22Rv1 (cell line): ENCODE data around the gene IQCE.

Experiments
- H3K27ac ChIP-seq: fragments of 450-650 bp; 2 replicates; pipeline ENCODE4 v1.5.1; 2017
- CTCF ChIP-seq: fragments of 450-650 bp; IDR thresholded peaks from 2 replicates; pipeline ENCODE4 v1.5.1; 2017; ENCODE audit warnings: mild to moderate bottlenecking
- ZFX ChIP-seq: fragments of 450-650 bp; IDR thresholded peaks from 2 replicates; pipeline ENCODE4 v1.6.1; 2017; ENCODE audit warnings: antibody characterized with exemption, borderline replicate concordance

IQCE gene

GRCh38 chr7:2512713-2513112 is 46.1 kb upstream of the IQCE start:
- no peak for TF ChIP-seq ZFX
- TF ChIP-seq CTCF = no peak

GRCh38 chr7:2513702-2514101 is 45.1 kb upstream of the IQCE start:
- no peak overlapping the region for H3K27ac ChIP-seq
- TF ChIP-seq ZFX (no peak), CTCF (no peak)

More at GRCh38 chr7:2512713-2513112, 46.1 kb upstream of the IQCE start:
- H3K27ac ChIP-seq = peak overlapping the region; percentile 78

- no peak overlapping the region for H3K27ac ChIP-seq
- no peak for TF ChIP-seq CTCF
- no peak for TF ChIP-seq ZFX
Measured at GRCh38 chr7:2514473-2515423, 44.0 kb upstream of the IQCE start.

GRCh38 chr7:2515424-2516193 is 43.2 kb upstream of the IQCE start:
- no peak overlapping the region for H3K27ac ChIP-seq
- no peak for TF ChIP-seq ZFX
- TF ChIP-seq CTCF = no peak

- no peak for TF ChIP-seq CTCF
- no peak for TF ChIP-seq ZFX
- H3K27ac ChIP-seq = no peak overlapping the region
Measured at GRCh38 chr7:2516194-2516555, 42.6 kb upstream of the IQCE start.

GRCh38 chr7:2517026-2517425 is 41.8 kb upstream of the IQCE start:
- no peak for TF ChIP-seq ZFX
- no peak overlapping the region for H3K27ac ChIP-seq

GRCh38 chr7:2517678-2518507 is 40.9 kb upstream of the IQCE start:
- H3K27ac ChIP-seq = no peak overlapping the region
- TF ChIP-seq CTCF (no peak), ZFX (no peak)
